ENCODE results near the gene MLN.

The MLN gene

DNA sequence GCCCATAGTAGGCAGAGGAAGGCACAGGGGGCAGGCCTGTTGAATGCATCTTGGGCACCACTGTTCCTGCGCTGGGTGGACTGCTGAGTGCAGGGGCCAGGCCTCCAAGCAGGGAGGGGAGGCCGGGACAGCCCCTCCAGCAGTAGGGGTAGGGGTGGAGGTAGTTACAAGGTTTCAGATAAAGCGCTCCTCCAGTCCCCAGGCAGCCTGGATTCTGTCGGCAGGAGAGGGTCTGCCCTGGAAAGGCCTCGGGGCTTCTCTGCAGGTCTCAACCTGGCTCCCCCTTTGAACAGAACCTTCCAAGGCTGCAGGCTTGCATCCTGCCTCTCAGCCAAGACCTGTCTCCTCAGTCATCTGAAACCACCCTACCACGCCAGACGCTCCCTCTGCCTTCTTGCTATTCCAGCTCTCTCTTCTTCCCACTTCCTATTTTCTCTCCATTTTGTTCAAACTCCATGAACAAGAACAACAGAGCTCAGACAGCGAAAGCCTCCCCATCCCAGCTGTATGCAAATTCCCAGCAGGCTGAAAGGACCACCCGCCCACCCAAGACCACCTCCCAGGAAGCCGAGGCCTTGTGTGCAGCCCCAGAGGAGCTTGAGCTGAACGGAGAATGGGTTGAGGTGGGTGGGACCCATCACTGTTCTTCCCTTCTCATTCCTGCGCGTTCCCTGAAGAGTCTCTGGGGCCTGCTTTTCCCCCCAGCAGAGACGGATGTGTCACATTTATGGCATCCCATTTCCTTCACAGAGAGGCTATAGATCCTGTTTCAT is 1.4 kb downstream of the MLN start:
- TF ChIP-seq, protein P1, sequence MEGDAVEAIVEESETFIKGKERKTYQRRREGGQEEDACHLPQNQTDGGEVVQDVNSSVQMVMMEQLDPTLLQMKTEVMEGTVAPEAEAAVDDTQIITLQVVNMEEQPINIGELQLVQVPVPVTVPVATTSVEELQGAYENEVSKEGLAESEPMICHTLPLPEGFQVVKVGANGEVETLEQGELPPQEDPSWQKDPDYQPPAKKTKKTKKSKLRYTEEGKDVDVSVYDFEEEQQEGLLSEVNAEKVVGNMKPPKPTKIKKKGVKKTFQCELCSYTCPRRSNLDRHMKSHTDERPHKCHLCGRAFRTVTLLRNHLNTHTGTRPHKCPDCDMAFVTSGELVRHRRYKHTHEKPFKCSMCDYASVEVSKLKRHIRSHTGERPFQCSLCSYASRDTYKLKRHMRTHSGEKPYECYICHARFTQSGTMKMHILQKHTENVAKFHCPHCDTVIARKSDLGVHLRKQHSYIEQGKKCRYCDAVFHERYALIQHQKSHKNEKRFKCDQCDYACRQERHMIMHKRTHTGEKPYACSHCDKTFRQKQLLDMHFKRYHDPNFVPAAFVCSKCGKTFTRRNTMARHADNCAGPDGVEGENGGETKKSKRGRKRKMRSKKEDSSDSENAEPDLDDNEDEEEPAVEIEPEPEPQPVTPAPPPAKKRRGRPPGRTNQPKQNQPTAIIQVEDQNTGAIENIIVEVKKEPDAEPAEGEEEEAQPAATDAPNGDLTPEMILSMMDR (conservative IDR thresholded peaks at IDR 0.05; ENCODE audit: low read depth, low read length): no peak
- H3K4me3 ChIP-seq (ENCODE audit: low read length): no peak overlapping the region
- no peak for DNase-seq (ENCODE audit: low read depth)

DNA sequence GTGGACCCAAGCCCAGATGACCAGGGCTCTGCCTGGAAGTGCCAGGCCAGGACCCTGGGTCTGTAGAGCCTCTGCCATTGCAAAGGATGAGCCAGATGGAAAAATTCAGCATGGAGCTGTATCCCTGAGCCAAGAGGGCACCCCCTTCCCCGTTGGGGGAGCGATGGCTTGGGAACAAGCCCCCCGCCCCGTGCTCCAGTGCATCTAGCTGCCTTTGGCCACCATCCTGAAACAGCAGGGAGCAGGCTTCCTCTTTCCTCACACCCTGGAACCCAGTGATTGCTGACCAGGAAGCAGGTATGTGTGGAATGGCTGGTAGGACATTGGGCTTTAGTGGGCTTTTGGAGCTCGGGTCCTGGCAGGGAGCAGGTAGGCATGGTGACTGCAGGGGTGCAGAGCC is 2.2 kb downstream of the MLN start:
- no peak for DNase-seq (ENCODE audit: low read depth)
- TF ChIP-seq, protein P1 (conservative IDR thresholded peaks at IDR 0.05; ENCODE audit: low read depth, low read length): no peak
- H3K4me3 ChIP-seq (ENCODE audit: low read length): no peak overlapping the region

DNA sequence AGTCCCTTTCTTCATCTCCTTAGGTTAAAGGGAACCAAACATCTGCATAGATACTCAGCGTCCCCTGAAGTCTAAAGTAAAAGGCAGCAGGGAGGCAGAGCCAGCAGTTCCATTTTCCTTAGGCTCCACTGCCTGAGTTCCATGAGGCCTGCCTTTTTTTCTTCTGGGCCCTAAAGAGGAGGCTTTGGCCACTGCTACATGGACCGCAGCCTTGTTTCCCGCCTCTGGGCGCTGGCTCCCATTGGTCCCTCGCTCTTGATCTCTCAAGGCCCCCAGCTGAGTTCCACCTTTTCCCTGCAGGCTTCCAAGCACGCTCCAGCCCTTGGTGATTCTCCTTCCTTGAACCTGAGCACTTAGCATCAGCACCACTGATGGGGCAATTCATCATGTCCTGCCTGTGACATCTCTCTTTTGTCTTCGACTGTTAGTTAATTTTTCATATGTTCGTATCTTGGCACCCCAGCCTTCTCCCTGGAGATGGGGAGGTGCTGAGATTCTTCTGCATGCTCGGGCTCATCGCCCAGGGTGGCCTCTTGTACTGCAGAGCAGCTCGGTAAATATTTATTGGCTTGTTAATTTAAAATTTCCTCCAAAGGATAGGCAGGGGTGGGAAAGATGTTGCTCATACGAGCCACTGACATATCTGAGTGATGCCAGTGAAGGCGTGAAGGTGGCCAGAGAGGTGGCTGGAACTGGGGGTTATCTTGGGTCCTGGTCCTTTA is 3.4 kb downstream of the MLN start:
- DNase-seq (ENCODE audit: low read depth): no peak
- TF ChIP-seq, protein P1 (conservative IDR thresholded peaks at IDR 0.05; ENCODE audit: low read depth, low read length): no peak

DNA sequence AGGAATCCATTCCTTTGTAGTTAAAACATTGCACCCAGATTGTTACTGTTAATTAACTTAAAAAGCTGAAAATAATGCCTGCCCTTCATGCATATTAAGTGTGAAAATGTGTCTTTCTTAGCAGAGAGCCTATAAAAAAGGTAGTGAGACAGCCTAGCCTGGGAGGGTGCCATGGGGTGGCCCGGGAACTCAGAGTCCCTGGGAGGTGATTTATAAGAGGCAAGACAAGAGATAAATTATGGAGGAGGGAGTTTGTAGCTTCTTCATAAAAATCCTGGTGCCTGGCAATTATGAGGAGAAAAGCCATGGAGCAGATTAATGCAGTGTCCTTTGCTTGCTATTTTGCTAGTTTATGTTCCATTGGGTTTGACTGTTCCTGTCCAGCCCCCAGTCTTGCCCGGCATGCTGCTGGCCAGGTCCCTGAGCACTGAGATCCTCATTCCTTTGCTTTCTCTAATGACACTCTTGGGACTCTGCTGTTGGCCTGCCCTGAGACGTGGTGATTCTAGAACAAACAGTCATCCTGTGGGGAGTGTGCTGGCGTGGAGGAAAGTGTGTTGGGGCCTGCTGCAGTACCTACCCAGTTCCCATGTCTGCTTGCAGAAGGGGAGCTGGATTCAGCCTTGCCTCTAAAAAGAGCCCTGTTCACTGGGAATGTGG is 4.2 kb downstream of the MLN start:
- no peak for DNase-seq (ENCODE audit: low read depth)
- no peak overlapping the region for H3K4me3 ChIP-seq (ENCODE audit: low read length)
- TF ChIP-seq, protein P1 (conservative IDR thresholded peaks at IDR 0.05; ENCODE audit: low read depth, low read length): no peak

More for the DNA sequence above, 3.4 kb downstream of the MLN start:
- H3K4me3 ChIP-seq (ENCODE audit: low read length): no peak overlapping the region

DNA sequence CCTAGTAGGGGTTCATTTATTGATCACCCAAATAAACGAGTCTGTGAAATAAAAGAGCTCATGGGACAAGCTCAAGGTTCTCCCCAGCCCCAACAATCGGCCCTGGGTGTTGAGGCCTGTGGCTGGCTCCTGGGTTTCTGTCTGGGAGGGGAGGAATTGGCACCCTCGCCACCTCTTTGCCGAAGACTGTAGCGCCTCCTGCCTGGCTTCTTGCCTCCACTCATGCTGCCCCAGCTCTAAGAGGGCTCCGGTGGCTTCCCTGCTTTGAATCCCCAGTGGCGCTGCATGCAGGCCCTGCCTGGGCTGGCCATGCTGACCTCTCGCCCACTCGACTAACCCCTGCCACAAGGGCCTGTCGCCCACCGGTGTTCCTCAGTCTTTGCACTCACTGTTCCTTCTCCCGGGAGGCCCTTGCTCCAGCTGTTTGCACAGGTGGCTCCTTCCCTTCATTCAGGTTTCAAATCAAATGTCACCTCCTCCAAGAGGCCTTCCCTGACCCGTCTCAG is 5.4 kb downstream of the MLN start:
- TF ChIP-seq, protein P1 (conservative IDR thresholded peaks at IDR 0.05; ENCODE audit: low read depth, low read length): no peak
- DNase-seq (ENCODE audit: low read depth): no peak

DNA sequence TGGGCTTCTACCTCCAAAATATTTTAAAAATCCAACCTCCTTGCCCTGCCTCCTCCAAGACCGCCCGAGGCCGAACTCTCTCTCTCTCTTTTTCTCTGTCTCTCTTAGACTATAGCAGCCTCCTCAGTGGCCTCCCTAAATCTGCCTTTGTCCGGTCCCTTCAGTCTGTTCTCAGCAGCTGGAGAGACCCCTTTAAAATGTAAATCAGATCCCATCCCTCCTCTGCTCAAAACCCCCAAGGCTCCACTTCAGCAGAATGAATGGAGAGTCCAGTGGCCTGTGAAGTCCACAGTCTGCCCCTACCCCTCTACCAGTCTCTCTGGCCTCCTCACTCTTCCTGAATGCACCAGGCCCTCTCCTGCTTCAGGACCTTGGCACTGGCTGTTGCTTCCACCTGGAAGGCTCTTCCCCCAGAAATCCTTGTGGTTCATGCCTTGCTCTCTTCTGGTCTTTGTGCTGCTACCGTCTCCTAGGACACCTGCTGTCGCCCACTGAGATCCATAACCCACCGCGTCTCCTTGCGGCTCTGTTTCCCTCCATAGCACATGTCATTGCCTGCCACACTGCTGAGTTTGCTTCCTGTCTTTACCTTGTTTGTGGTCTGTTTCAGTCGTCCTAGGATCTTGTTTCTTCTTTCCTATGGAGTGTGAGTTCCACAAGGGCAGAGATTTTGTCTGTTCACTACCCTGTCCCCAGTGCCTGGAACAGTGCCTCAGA is 6.0 kb downstream of the MLN start:
- no peak overlapping the region for H3K4me3 ChIP-seq (ENCODE audit: low read length)
- DNase-seq (ENCODE audit: low read depth): no peak
- TF ChIP-seq, protein P1 (conservative IDR thresholded peaks at IDR 0.05; ENCODE audit: low read depth, low read length): no peak

More for the DNA sequence above, 5.4 kb downstream of the MLN start:
- no peak overlapping the region for H3K4me3 ChIP-seq (ENCODE audit: low read length)

All from retinal pigment epithelial cell (primary cell).